GM12878 (cell line): ENCODE data around the gene GRK6. TPM values are rescaled to one million over a fixed set of nuclear protein-coding genes. Genes with fewer than 3 reads are reported as not detected.

Source experiments
- CBFB ChIP-seq: IDR thresholded peaks from 2 replicates; pipeline ENCODE4 v1.6.1; 2016; ENCODE audit warnings: antibody characterized with exemption, low read depth
- CEBPZ ChIP-seq: fragments of 150-350 bp; IDR thresholded peaks from 2 replicates; pipeline ENCODE4 v1.6.1; 2016; ENCODE audit warnings: low read depth, low read length
- CHD4 ChIP-seq: fragments of 200-600 bp; sonication (generic); IDR thresholded peaks from 2 replicates; pipeline ENCODE4 v1.6.1; 2016; ENCODE audit warnings: mild to moderate bottlenecking
- E4F1 ChIP-seq: fragments of 450-650 bp; IDR thresholded peaks from 2 replicates; pipeline ENCODE4 v1.6.1; 2018; ENCODE audit warnings: borderline replicate concordance, mild to moderate bottlenecking; ENCODE audit not compliant: partially characterized antibody
- HDAC6 ChIP-seq: fragments of 200-600 bp; sonication (generic); IDR thresholded peaks from one replicate; pipeline ENCODE4 v1.8.0; 2017; ENCODE audit warnings: antibody characterized with exemption; ENCODE audit not compliant: unreplicated experiment
- HSF1 ChIP-seq: fragments of 150-350 bp; IDR thresholded peaks from 2 replicates; pipeline ENCODE4 v1.6.1; 2014; ENCODE audit warnings: mild to moderate bottlenecking, low read depth, low read length
- IRF4 ChIP-seq: IDR thresholded peaks from 2 replicates; pipeline ENCODE4 v1.6.1; 2011; ENCODE audit warnings: low read depth, low read length
- IRF5 ChIP-seq: fragments of 450-650 bp; IDR thresholded peaks from 2 replicates; pipeline ENCODE4 v1.6.1; 2017; ENCODE audit warnings: borderline replicate concordance
- JUNB ChIP-seq: IDR thresholded peaks from 2 replicates; pipeline ENCODE4 v1.6.1; 2016; ENCODE audit warnings: antibody characterized with exemption, mild to moderate bottlenecking
- PAX5 ChIP-seq: IDR thresholded peaks from 2 replicates; pipeline ENCODE4 v1.6.1; 2011; ENCODE audit warnings: low read depth, low read length, borderline replicate concordance
- RFX5 ChIP-seq: IDR thresholded peaks from 2 replicates; pipeline ENCODE4 v1.6.1; 2011; ENCODE audit warnings: low read depth, low read length, improper control_type of control experiment
- SMAD1 ChIP-seq: fragments of 450-650 bp; IDR thresholded peaks from 2 replicates; pipeline ENCODE4 v1.6.1; 2018; ENCODE audit warnings: mild to moderate bottlenecking, low read depth; ENCODE audit not compliant: partially characterized antibody
- SUPT20H ChIP-seq: IDR thresholded peaks from 2 replicates; pipeline ENCODE4 v1.6.1; 2011; ENCODE audit warnings: low read depth, mild to moderate bottlenecking, low read length, moderate library complexity, borderline replicate concordance; ENCODE audit not compliant: control insufficient read depth
- ZBTB11 ChIP-seq: fragments of 450-650 bp; formaldehyde crosslinking; IDR thresholded peaks from 2 replicates; pipeline ENCODE4 v1.5.0; 2022; ENCODE audit warnings: mild to moderate bottlenecking, missing genetic modification characterization
- ZBTB33 ChIP-seq: fragments of 450-650 bp; IDR thresholded peaks from 2 replicates; pipeline ENCODE4 v1.6.1; 2017; ENCODE audit warnings: mild to moderate bottlenecking
- polyA plus RNA-seq, 11 experiments: library from polyadenylated mRNA; depleted of rRNA in 4 of 11; unstranded in 6 of 11; stranded (reverse) in 5 of 11; fragments of >200 nt; fragmentation: Nextera tagmentation in 4 of 11; fragmentation: Illumina TruSeq in 1 of 11; extraction: Ambion mirVana in 4 of 11; extraction: Trizol in 1 of 11; gene quantifications; 1 replicate in 1 of 11; 2 replicates in 10 of 11; pipeline versions ENCODE4 v1.2.1 to v1.2.3, GENCODE V29; 2011 to 2016; ENCODE audit warnings: inconsistent platforms in 2 of 11, missing spikeins in 2 of 11, low read depth in 1 of 11
- total RNA-seq, 4 experiments: library from RNA; depleted of rRNA in 3 of 4; stranded (reverse); fragments of >200 nt in 3 of 4; fragmentation: Illumina TruSeq in 1 of 4; extraction: Trizol in 1 of 4; gene quantifications; 2 replicates each; pipeline versions ENCODE4 v1.2.1 to v1.2.3, GENCODE V29; 2013 to 2021

GRK6 gene
- total and polyA plus RNA-seq, 10 of the 15 experiments (the other 5 are each of a cell fraction or from before 2014, with no cell fraction given) = 0.79 to 124 (median 41.6) TPM

- TF ChIP-seq ZBTB11 (no peak), E4F1 (no peak), HSF1 (no peak), IRF5 (peak; percentile 55), PAX5 (peak; percentile 28; the same call in 1 of the 2 replicates), CBFB (no peak), RFX5 (no peak), SUPT20H (no peak), CEBPZ (no peak), HDAC6 (no peak), JUNB (no peak), CHD4 (no peak), ZBTB33 (no peak), SMAD1 (no peak), IRF4 (no peak)
These were observed 28.7 kb downstream of the GRK6 start (continued) for GRCh38 chr5:177455036-177455660.
